DOHH2 (cell line): ENCODE results near the gene ENTPD8.

ENCODE experiments used
- H3F3A ChIP-seq: fragments of 200-600 bp; sonication (generic), shearing (Covaris generic); 2 replicates; pipeline ENCODE4 v1.6.0; 2016; ENCODE audit warnings: antibody characterized with exemption, mild to moderate bottlenecking; ENCODE audit not compliant: control insufficient read depth, insufficient read depth
- H3K27ac ChIP-seq: fragments of 200-600 bp; sonication (generic); 2 replicates; pipeline ENCODE4 v1.5.1; 2014; ENCODE audit warnings: low read depth, mild to moderate bottlenecking, low read length, moderate library complexity
- H3K27me3 ChIP-seq: fragments of 200-600 bp; sonication (generic); 2 replicates; pipeline ENCODE4 v1.6.1; 2014; ENCODE audit warnings: mild to moderate bottlenecking, low read length, mixed read lengths; ENCODE audit not compliant: control insufficient read depth
- H3K36me3 ChIP-seq: fragments of 200-600 bp; sonication (generic); 2 replicates; pipeline ENCODE4 v1.6.1; 2014; ENCODE audit warnings: mild to moderate bottlenecking, low read length, moderate library complexity, mixed read lengths; ENCODE audit not compliant: control insufficient read depth
- H3K4me1 ChIP-seq: fragments of 200-600 bp; sonication (generic); 2 replicates; pipeline ENCODE4 v1.6.1; 2014; ENCODE audit warnings: mild to moderate bottlenecking, low read length, mixed read lengths; ENCODE audit not compliant: control insufficient read depth
- H3K4me2 ChIP-seq: fragments of 200-600 bp; sonication (generic); 2 replicates; pipeline ENCODE4 v1.6.0; 2014; ENCODE audit warnings: mild to moderate bottlenecking, low read length, moderate library complexity
- H3K4me3 ChIP-seq: fragments of 200-600 bp; sonication (generic); 2 replicates; pipeline ENCODE4 v1.5.1; 2014; ENCODE audit warnings: mild to moderate bottlenecking, low read length, mixed read lengths
- H3K79me2 ChIP-seq: fragments of 200-600 bp; sonication (generic); 2 replicates; pipeline ENCODE4 v1.6.1; 2014; ENCODE audit warnings: mild to moderate bottlenecking, low read length, mixed read lengths; ENCODE audit not compliant: control insufficient read depth
- H3K9me2 ChIP-seq: fragments of 200-600 bp; sonication (generic); replicated peaks from 2 replicates; pipeline ENCODE4 v1.6.1; 2014; ENCODE audit warnings: mild to moderate bottlenecking, low read length, mixed read lengths; ENCODE audit not compliant: control insufficient read depth
- H3K9me3 ChIP-seq: fragments of 200-600 bp; sonication (generic); 2 replicates; pipeline ENCODE4 v1.6.1; 2014; ENCODE audit warnings: antibody characterized with exemption, low read length, mixed read lengths; ENCODE audit not compliant: control insufficient read depth, insufficient read depth
- H4K20me1 ChIP-seq: fragments of 200-600 bp; sonication (generic); 2 replicates; pipeline ENCODE4 v1.6.0; 2014; ENCODE audit warnings: low read depth, mild to moderate bottlenecking, antibody characterized with exemption, low read length, moderate library complexity; ENCODE audit not compliant: control insufficient read depth, insufficient read depth
- EZH2phosphoT487 ChIP-seq: fragments of 200-600 bp; sonication (generic); IDR thresholded peaks from 2 replicates; pipeline ENCODE4 v1.6.1; 2017; ENCODE audit warnings: borderline replicate concordance, mild to moderate bottlenecking, antibody characterized with exemption, low read length, moderate library complexity, mixed read lengths
- TF ChIP-seq, protein P1 (sequence below): fragments of 200-600 bp; sonication (generic); IDR thresholded peaks from one replicate; pipeline ENCODE4 v1.5.1; 2014; ENCODE audit warnings: antibody characterized with exemption, mild to moderate bottlenecking, low read depth, low read length; ENCODE audit not compliant: poor library complexity, severe bottlenecking

Gene ENTPD8

DNA sequence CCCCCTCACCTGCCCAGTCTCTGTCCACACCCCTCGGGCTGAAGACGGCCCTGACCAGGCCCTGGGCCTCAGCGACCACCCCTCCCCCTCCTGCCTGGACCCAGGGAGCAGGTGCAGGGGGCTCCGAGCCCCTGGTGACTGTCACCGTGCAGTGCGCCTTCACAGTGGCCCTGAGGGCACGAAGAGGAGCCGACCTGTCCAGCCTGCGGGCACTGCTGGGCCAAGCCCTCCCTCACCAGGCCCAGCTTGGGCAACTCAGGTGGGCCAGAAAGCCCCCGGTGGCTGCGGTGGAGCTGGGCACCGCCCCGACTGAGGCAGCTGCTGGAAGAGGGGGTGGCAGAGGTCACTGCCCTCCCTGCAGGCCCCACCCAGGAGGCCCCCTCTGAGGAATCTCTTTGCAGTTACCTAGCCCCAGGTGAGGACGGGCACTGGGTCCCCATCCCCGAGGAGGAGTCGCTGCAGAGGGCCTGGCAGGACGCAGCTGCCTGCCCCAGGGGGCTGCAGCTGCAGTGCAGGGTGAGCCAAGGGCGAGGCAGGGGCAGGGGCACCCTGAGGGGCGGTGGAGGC, 7.7 kb downstream of the ENTPD8 start:
- H3K27me3 ChIP-seq: no peaks in the 10 kb centered on the region
- no peak for TF ChIP-seq EZH2phosphoT487
- TF ChIP-seq, protein P1, sequence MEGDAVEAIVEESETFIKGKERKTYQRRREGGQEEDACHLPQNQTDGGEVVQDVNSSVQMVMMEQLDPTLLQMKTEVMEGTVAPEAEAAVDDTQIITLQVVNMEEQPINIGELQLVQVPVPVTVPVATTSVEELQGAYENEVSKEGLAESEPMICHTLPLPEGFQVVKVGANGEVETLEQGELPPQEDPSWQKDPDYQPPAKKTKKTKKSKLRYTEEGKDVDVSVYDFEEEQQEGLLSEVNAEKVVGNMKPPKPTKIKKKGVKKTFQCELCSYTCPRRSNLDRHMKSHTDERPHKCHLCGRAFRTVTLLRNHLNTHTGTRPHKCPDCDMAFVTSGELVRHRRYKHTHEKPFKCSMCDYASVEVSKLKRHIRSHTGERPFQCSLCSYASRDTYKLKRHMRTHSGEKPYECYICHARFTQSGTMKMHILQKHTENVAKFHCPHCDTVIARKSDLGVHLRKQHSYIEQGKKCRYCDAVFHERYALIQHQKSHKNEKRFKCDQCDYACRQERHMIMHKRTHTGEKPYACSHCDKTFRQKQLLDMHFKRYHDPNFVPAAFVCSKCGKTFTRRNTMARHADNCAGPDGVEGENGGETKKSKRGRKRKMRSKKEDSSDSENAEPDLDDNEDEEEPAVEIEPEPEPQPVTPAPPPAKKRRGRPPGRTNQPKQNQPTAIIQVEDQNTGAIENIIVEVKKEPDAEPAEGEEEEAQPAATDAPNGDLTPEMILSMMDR: no peak
- no peaks in the 10 kb centered on the region for H3K79me2 ChIP-seq
- no peaks in the 10 kb centered on the region for H3K9me3 ChIP-seq
- peaks cover 45% of the 10 kb centered on the region for H3K4me1 ChIP-seq
- H3K36me3 ChIP-seq: no peaks in the 10 kb centered on the region; the same call in 1 of the 2 replicates
- peaks cover 3% of the 10 kb centered on the region; the same call in 1 of the 2 replicates for H3F3A ChIP-seq
- no peak overlapping the region for H3K4me3 ChIP-seq
- H4K20me1 ChIP-seq: no peaks in the 10 kb centered on the region
- no peak overlapping the region for H3K4me2 ChIP-seq
- H3K9me2 ChIP-seq: no peaks in the 10 kb centered on the region
- no peak overlapping the region for H3K27ac ChIP-seq

DNA sequence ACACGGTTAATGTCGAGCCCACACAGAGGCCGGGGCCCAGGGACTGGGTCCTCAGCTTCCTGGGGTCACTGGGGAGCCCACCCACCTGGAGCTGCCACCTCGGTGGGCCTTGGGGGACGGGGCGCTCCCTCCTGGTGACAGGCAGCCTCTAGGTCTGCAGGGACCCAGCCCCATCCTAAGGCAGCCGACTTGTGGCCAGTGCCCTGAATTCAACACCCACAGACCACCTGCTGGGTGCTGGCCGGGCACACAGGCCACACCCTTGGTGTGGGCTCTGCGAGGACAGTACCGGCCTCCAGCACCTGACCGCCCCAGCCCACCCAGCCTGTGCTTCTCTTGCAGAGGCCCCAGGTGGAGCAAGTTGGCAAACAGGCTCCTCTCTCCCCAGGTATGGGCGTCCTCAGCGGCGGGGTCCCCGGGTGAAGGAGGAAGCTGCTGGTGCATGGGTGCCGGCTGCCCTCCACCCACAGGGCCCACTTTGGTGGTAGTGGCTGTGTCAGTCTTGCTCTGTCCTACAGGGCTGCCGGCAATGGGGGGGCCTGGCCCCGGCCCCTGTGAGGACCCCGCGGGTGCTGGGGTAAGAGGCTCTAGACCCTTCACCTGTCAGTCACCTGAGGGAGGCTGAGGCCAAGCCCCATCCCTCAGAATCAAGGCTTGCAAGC, 8.3 kb downstream of the ENTPD8 start:
- no peaks in the 10 kb centered on the region for H3K27me3 ChIP-seq
- H3F3A ChIP-seq: peaks cover 5% of the 10 kb centered on the region; the same call in 1 of the 2 replicates
- no peak overlapping the region for H3K4me3 ChIP-seq
- no peaks in the 10 kb centered on the region for H3K79me2 ChIP-seq
- no peaks in the 10 kb centered on the region for H3K9me2 ChIP-seq
- no peak overlapping the region for H3K4me2 ChIP-seq
- peaks cover 51% of the 10 kb centered on the region for H3K4me1 ChIP-seq
- no peak overlapping the region for H3K27ac ChIP-seq
- H4K20me1 ChIP-seq: no peaks in the 10 kb centered on the region
- TF ChIP-seq EZH2phosphoT487: no peak
- TF ChIP-seq, protein P1: no peak
- H3K36me3 ChIP-seq: no peaks in the 10 kb centered on the region; the same call in 1 of the 2 replicates
- no peaks in the 10 kb centered on the region for H3K9me3 ChIP-seq

DNA sequence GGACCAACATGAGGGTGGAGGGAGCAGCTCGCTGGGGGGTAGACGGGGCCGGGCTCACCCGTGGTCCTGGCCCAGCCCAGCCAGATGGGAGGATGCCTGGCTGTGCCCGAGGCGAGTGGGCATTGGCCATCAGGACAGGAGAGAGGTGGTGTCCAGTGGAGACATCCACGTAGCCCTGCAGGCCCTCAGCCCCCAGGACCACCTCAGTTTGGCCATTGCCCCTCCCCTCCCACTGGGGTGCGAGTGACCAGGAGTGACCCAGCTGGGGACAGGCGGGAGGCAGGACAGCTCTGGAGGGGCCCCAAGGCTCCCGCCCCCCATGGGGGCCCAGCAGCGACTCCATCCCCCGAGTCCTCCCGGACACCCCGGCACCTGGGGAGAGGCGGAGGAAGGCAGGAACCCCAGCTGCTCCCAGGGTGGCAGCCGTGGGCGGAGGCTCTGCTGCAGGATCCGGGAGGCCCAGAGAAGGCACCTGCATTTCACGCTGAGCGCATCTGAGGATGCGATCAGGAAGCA, 9.7 kb downstream of the ENTPD8 start:
- peaks cover 4% of the 10 kb centered on the region; the same call in 1 of the 2 replicates for H3K36me3 ChIP-seq
- no peaks in the 10 kb centered on the region for H4K20me1 ChIP-seq
- no peak overlapping the region for H3K4me3 ChIP-seq
- H3K9me2 ChIP-seq: no peaks in the 10 kb centered on the region
- H3K9me3 ChIP-seq: no peaks in the 10 kb centered on the region
- no peak overlapping the region for H3K4me2 ChIP-seq
- H3K4me1 ChIP-seq: peaks cover 63% of the 10 kb centered on the region
- TF ChIP-seq, protein P1: no peak
- TF ChIP-seq EZH2phosphoT487: no peak
- no peaks in the 10 kb centered on the region for H3K27me3 ChIP-seq
- no peaks in the 10 kb centered on the region for H3K79me2 ChIP-seq
- peaks cover 12% of the 10 kb centered on the region for H3F3A ChIP-seq
- no peak overlapping the region for H3K27ac ChIP-seq
